GM12878 (cell line): ENCODE measurements around the gene ASAP2. TPM values are rescaled to one million over a fixed set of nuclear protein-coding genes. Genes with fewer than 3 reads are reported as not detected.

Source experiments
- ATAC-seq: fragments of 200-7000 bp; cut with Tn5 transposase; 3 replicates; pipeline ENCODE4 v1.9.1; 2020; ENCODE audit warnings: mild to moderate bottlenecking, moderate library complexity
- BruUV-seq: library from RNA; stranded (reverse); fragments of 400-500 nt; replicated peaks from 2 replicates; lab custom pipeline; 2021; lab: Mats Ljungman, UMichigan
- CTCF ChIA-PET: fragments of 300-600 bp; sonication (Branson Sonifier 250); formaldehyde crosslinking; extraction: SDS; loops from one replicate; lab custom pipeline; 2021; ENCODE audit warnings: inconsistent platforms; lab: Yijun Ruan, JAX
- POLR2A ChIA-PET: fragments of 350-600 bp; formaldehyde crosslinking; extraction: SDS; loops from one replicate; lab custom pipeline; 2021; ENCODE audit warnings: inconsistent platforms; lab: Charles Lee
- RAD21 ChIA-PET: fragments of 300-600 bp; sonication (Branson Sonifier 250); formaldehyde crosslinking; loops from one replicate; lab custom pipeline; 2023; ENCODE audit warnings: antibody characterized with exemption; ENCODE audit not compliant: unreplicated experiment; lab: Charles Lee
- SMC1A ChIA-PET: fragments of 300-600 bp; sonication (Branson Sonifier 250); formaldehyde crosslinking; loops from one replicate; lab custom pipeline; 2023; ENCODE audit not compliant: unreplicated experiment, uncharacterized antibody; lab: Charles Lee
- DNase-seq: peaks from one replicate; pipeline ENCODE4 v3.0.0-alpha.2; 2011; ENCODE audit warnings: low read depth, low spot score
- FAIRE-seq: peaks from 3 replicates; lab custom pipeline; 2011; peaks lifted over from hg19 to GRCh38; lab: Jason Lieb, UNC
- H2AFZ ChIP-seq: 2 replicates; pipeline ENCODE4 v1.6.0; 2011; ENCODE audit warnings: low read depth, low read length, control low read depth; ENCODE audit not compliant: control insufficient read depth
- H3K27ac ChIP-seq: 2 replicates; pipeline ENCODE4 v1.5.1; 2011; ENCODE audit warnings: control low read depth; ENCODE audit not compliant: control insufficient read depth, insufficient read depth
- H3K27me3 ChIP-seq, 2 experiments: replicated peaks in 1 of 2; 2 replicates each; pipeline versions ENCODE4 v1.6.0 to v1.6.1; 2011; ENCODE audit warnings: low read length in 1 of 2; ENCODE audit not compliant: control insufficient read depth in 2 of 2, insufficient read depth in 2 of 2
- H3K36me3 ChIP-seq, 2 experiments: 2 replicates each; pipeline ENCODE4 v1.5.1; 2011; ENCODE audit warnings: low read length in 1 of 2; ENCODE audit not compliant: control insufficient read depth in 2 of 2, insufficient read depth in 2 of 2
- H3K4me1 ChIP-seq: 2 replicates; pipeline ENCODE4 v1.6.1; 2011; ENCODE audit warnings: mild to moderate bottlenecking, low read length, moderate library complexity, mixed read lengths; ENCODE audit not compliant: control insufficient read depth, insufficient read depth
- H3K4me2 ChIP-seq: 2 replicates; pipeline ENCODE4 v1.6.0; 2011; ENCODE audit warnings: control low read depth; ENCODE audit not compliant: control insufficient read depth, insufficient read depth
- H3K4me3 ChIP-seq: fragments of 200-600 bp; sonication (generic); 2 replicates; pipeline ENCODE4 v1.5.1; 2016
- H3K79me2 ChIP-seq: 2 replicates; pipeline ENCODE4 v1.6.0; 2011; ENCODE audit warnings: low read length; ENCODE audit not compliant: control insufficient read depth, insufficient read depth
- H3K9ac ChIP-seq: 2 replicates; pipeline ENCODE4 v1.8.0; 2011; ENCODE audit warnings: low read length, control low read depth, mixed read lengths; ENCODE audit not compliant: control insufficient read depth, insufficient read depth
- H3K9me3 ChIP-seq: replicated peaks from 3 replicates; pipeline ENCODE4 v1.5.1; 2011; ENCODE audit warnings: mild to moderate bottlenecking, low read length; ENCODE audit not compliant: control insufficient read depth, insufficient read depth
- H4K20me1 ChIP-seq: 2 replicates; pipeline ENCODE4 v1.6.0; 2011; ENCODE audit not compliant: control insufficient read depth, insufficient read depth
- CBX3 ChIP-seq: fragments of 200-600 bp; sonication (generic); IDR thresholded peaks from 2 replicates; pipeline ENCODE4 v1.6.1; 2016; ENCODE audit warnings: low read depth, borderline replicate concordance
- CHD4 ChIP-seq: fragments of 200-600 bp; sonication (generic); IDR thresholded peaks from 2 replicates; pipeline ENCODE4 v1.6.1; 2016; ENCODE audit warnings: mild to moderate bottlenecking
- HCFC1 ChIP-seq: fragments of 150-350 bp; IDR thresholded peaks from 2 replicates; pipeline ENCODE4 v1.6.1; 2014; ENCODE audit warnings: low read length
- NR2C2 ChIP-seq: IDR thresholded peaks from 2 replicates; pipeline ENCODE4 v1.6.1; 2011; ENCODE audit warnings: borderline replicate concordance, low read depth; ENCODE audit not compliant: control insufficient read depth, insufficient read length
- PAX5 ChIP-seq: IDR thresholded peaks from 2 replicates; pipeline ENCODE4 v1.6.1; 2011; ENCODE audit warnings: low read depth, low read length, borderline replicate concordance
- RAD51 ChIP-seq: fragments of 450-650 bp; IDR thresholded peaks from 2 replicates; pipeline ENCODE4 v1.6.1; 2016; ENCODE audit warnings: moderate library complexity, mild to moderate bottlenecking, inconsistent platforms
- SIX5 ChIP-seq: IDR thresholded peaks from 2 replicates; pipeline ENCODE4 v1.6.1; 2011; ENCODE audit warnings: mild to moderate bottlenecking, low read depth, low read length, moderate library complexity; ENCODE audit not compliant: severe bottlenecking
- SMC3 ChIP-seq: IDR thresholded peaks from 2 replicates; pipeline ENCODE4 v1.6.1; 2011; ENCODE audit warnings: low read length, improper control_type of control experiment, borderline replicate concordance
- SPI1 ChIP-seq: IDR thresholded peaks from 2 replicates; pipeline ENCODE4 v1.6.1; 2011; ENCODE audit warnings: low read depth, mild to moderate bottlenecking, low read length, moderate library complexity, borderline replicate concordance; ENCODE audit not compliant: insufficient read depth
- TCF3 ChIP-seq: IDR thresholded peaks from 2 replicates; pipeline ENCODE4 v1.6.1; 2012; ENCODE audit warnings: low read depth, mild to moderate bottlenecking, low read length, borderline replicate concordance; ENCODE audit not compliant: insufficient read depth
- ZNF217 ChIP-seq: fragments of 450-650 bp; IDR thresholded peaks from 2 replicates; pipeline ENCODE4 v1.6.1; 2017; ENCODE audit warnings: antibody characterized with exemption, mild to moderate bottlenecking
- WGBS: methylation state at CpG from one replicate; pipeline ENCODE4 v1.1.6; 2016; ENCODE audit warnings: low lambda C conversion rate; ENCODE audit not compliant: insufficient replicate concordance, insufficient coverage; ENCODE audit errors: missing lambda C conversion rate; 5-methylcytosine and 5-hydroxymethylcytosine counted together
- in situ Hi-C: fragments of 300-500 bp; cut with MboI; formaldehyde crosslinking; loops from 9 replicates; pipeline ENCODE4 v1.14.3; 2018; ENCODE audit warnings: mixed read lengths
- intact Hi-C: fragments of 100-400 bp; cut with micrococcal nuclease; formaldehyde crosslinking; loops from one replicate; pipeline ENCODE4 v1.14.2; 2022; ENCODE audit not compliant: unreplicated experiment
- polyA plus RNA-seq, 11 experiments: library from polyadenylated mRNA; depleted of rRNA in 4 of 11; unstranded in 6 of 11; stranded (reverse) in 5 of 11; fragments of >200 nt; fragmentation: Nextera tagmentation in 4 of 11; fragmentation: Illumina TruSeq in 1 of 11; extraction: Ambion mirVana in 4 of 11; extraction: Trizol in 1 of 11; gene quantifications; 1 replicate in 1 of 11; 2 replicates in 10 of 11; pipeline versions ENCODE4 v1.2.1 to v1.2.3, GENCODE V29; 2011 to 2016; ENCODE audit warnings: inconsistent platforms in 2 of 11, missing spikeins in 2 of 11, low read depth in 1 of 11
- total RNA-seq, 4 experiments: library from RNA; depleted of rRNA in 3 of 4; stranded (reverse); fragments of >200 nt in 3 of 4; fragmentation: Illumina TruSeq in 1 of 4; extraction: Trizol in 1 of 4; gene quantifications; 2 replicates each; pipeline versions ENCODE4 v1.2.1 to v1.2.3, GENCODE V29; 2013 to 2021

The ASAP2 gene
- total and polyA plus RNA-seq, 10 of the 15 experiments (the other 5 are each of a cell fraction or from before 2014, with no cell fraction given): 0.05 to 0.27 (median 0.07) TPM; not detected in 4

DNA sequence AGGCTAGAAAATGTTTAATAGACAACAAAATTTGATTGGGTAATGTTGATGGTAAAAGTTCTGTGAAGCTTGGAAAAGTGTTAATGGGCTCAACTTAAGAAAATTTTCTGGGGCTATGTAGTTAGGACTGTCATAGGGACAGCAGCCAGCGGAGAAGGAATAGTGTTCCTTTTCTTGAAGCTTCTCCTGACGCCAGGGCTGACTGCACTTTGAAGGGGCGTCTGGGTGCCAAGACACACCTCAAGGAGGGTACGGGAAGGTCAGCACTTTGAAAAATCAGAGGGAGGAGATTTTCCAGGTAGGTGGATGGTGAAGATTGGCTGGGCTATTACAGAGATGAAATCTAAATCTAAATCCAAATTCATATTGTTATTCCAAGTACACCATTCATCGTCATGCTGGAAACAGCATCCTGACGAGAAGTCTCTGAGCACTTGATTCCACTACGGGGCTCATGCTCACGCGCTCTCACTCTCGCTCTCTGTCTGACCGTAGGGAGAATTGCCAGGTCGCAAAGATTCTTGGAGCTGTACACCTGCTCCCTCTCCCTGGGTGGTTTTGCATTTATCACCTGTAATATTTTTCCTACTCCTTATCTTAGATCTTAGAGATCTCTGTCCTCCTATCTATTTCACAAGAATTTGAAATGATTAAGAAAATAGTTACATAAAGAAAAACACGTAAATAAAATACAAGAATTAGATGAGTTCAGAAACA lies 125.7 kb downstream of the ASAP2 start (continued):
- TF ChIP-seq SIX5: no peak

DNA sequence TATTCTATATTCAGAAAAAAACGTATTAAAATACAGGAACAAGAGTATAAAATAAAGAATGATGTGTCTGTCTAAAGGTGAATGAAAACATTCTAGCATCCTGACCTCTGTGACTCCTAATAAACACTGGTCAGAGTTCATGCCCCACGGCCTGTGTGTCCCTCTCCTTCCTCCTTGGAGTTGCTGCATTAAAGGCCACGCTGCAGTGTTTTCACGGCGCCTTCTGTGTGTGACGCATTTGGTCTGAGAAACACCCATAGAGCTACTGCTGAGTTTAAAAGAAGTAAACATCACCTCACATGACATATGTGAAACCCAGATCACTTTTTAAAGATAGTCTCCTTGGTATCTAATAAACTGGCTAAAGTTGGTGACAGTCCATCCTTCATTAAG lies 126.2 kb downstream of the ASAP2 start:
- H3K4me2 ChIP-seq: no peak overlapping the region
- no peaks in the 10 kb centered on the region for H3K79me2 ChIP-seq
- H4K20me1 ChIP-seq: no peaks in the 10 kb centered on the region
- ChIA-PET CTCF (interaction anchor here (0.6 to 2.1 kb wide), 4 partner anchors 9 to 418 kb away, joined by 3 to 9 read pairs (median 5); no protein-coding TSS in a partner anchor), SMC1A (interaction anchor here (0.6 to 0.9 kb wide), 3 partner anchors 9 to 234 kb away, joined by 4 read pairs; no protein-coding TSS in a partner anchor), POLR2A (no interaction called here), RAD21 (no interaction called here)
- no peak overlapping the region for H2AFZ ChIP-seq
- no peak overlapping the region for H3K4me3 ChIP-seq
- no peak for ATAC-seq
- in situ Hi-C loops (no loop called here), intact Hi-C loops (loop anchor here (10.0 kb wide), 1 partner anchor 188 kb away; no protein-coding TSS in a partner anchor)
- H3K27me3 ChIP-seq: no peaks in the 10 kb centered on the region; a peak in 2 of 4 replicates
- H3K9me3 ChIP-seq: no peaks in the 10 kb centered on the region
- no TSS peak for BruUV-seq
- H3K9ac ChIP-seq: no peak overlapping the region
- WGBS: 63% methylated on average over 6 of the region's 6 CpGs
- no peak for FAIRE-seq
- H3K36me3 ChIP-seq: no peaks in the 10 kb centered on the region
- no peaks in the 10 kb centered on the region; the same call in 1 of the 2 replicates for H3K4me1 ChIP-seq
- H3K27ac ChIP-seq: no peak overlapping the region
- DNase-seq: no peak
- TF ChIP-seq ZNF217 (no peak), TCF3 (no peak), RAD51 (no peak), CBX3 (no peak), CHD4 (no peak), SPI1 (no peak), NR2C2 (no peak), PAX5 (no peak), HCFC1 (no peak), SMC3 (no peak)
- TF ChIP-seq, all 136 proteins: peak for 0
